EH (cell line): Measurements from ENCODE around the gene EXOC3L4.
"Not testable (repeated sequence)": the region's sequence is repeated elsewhere in the genome, so short reads cannot be mapped to it uniquely, and the experiment has no call there.

Experiments used
- DNase-seq: peaks from one replicate; pipeline ENCODE4 v3.0.0-alpha.2; 2015; ENCODE audit warnings: low read depth

EXOC3L4 gene

GRCh38 chr14:103094406-103095209, at the start of gene EXOC3L4:
EXOC3L4 (plus strand) TSS chr14:103094725; CDS start chr14:103100220, 5,495 bp downstream.
- DNase-seq = no peak

GRCh38 chr14:103045371-103045869, 49.1 kb upstream of the EXOC3L4 start:
- DNase-seq = no peak

DNA sequence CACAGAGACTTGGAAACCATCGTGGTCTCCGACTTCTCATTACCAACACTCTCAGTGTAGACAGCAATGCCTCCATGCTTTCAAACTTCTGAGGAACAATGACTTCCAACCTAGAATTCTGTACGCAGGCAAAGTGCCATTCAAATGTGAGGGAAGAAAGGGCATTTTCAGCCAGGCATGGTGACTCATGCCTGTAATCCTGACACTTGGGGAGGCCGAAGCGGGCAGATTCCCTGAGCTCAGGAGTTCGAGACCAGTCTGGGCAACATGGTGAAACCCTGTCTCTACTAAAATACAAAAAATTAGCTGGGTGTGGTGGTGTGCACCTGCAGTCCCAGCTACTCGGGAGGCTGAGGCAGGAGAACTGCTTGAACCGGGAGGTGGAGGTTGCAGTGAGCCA, 47.1 kb upstream of the EXOC3L4 start:
- DNase-seq = not testable (repeated sequence)

- DNase-seq = no peak
Observed at GRCh38 chr14:103050935-103051334, 43.6 kb upstream of the EXOC3L4 start.

DNA sequence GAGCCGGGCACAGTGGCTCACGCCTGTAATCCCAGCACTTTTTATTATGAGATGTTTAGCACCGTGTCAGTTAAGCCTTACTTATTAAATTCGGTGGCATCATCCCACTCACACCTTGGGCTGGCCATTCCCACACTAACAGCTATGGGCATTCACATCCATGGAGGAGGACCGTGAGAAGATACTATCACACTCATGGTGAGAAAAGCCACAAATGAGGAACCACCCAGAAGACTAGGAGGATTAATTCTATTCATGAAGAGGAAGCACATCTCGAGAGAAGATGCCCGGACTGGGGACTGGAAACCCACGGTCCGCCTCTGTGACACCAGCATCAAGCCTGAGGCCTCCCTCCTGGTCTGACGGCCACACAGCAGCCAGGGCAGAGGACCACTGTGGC, 42.1 kb upstream of the EXOC3L4 start:
- DNase-seq = no peak

DNA sequence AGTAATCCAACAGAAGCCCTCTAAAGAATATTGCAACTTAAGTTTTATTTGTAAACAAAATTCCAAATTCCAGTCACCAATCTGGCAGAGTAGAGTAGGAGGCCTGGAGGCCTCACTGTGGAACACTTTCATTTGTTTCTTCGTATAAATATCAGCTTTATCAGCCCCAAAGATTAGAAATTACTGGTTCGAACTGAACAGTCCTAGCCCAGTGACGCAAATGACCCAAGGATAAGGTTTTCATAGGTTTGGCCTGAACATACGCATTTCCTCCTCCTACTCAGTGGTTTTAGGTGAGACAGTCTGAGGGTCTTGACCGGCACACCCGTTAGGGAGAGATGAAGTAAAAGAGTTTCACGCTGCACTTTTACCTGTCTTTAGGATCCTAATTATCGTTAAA, 38.8 kb upstream of the EXOC3L4 start:
- no peak for DNase-seq

- DNase-seq = peak; percentile 85
Observed at GRCh38 chr14:103056322-103057027, 38.0 kb upstream of the EXOC3L4 start.

DNA sequence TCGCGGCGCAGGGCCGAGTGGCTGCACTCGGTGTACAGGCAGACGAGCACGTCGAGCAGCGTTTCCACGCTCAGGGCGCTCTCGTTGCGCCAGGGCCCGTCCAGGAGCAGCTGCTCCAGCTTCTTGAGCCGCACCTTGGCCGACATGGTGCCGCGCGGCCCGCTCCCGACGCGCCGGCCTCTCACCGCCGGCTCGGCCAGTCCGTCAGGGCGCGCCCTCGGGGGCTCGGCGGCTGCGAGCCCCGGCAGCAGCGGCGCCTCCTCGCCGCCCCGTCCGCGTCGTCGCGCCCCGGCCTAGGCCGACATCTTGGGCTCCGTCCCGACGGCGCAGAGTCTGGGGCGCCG, 37.5 kb upstream of the EXOC3L4 start:
- DNase-seq = no peak

- DNase-seq = peak; percentile 94
Observed at GRCh38 chr14:103057372-103058163, 37.0 kb upstream of the EXOC3L4 start, which contains the start of gene CDC42BPB. CDC42BPB (minus strand) TSS chr14:103057549; CDS start chr14:103057173, 376 bp downstream.

DNA sequence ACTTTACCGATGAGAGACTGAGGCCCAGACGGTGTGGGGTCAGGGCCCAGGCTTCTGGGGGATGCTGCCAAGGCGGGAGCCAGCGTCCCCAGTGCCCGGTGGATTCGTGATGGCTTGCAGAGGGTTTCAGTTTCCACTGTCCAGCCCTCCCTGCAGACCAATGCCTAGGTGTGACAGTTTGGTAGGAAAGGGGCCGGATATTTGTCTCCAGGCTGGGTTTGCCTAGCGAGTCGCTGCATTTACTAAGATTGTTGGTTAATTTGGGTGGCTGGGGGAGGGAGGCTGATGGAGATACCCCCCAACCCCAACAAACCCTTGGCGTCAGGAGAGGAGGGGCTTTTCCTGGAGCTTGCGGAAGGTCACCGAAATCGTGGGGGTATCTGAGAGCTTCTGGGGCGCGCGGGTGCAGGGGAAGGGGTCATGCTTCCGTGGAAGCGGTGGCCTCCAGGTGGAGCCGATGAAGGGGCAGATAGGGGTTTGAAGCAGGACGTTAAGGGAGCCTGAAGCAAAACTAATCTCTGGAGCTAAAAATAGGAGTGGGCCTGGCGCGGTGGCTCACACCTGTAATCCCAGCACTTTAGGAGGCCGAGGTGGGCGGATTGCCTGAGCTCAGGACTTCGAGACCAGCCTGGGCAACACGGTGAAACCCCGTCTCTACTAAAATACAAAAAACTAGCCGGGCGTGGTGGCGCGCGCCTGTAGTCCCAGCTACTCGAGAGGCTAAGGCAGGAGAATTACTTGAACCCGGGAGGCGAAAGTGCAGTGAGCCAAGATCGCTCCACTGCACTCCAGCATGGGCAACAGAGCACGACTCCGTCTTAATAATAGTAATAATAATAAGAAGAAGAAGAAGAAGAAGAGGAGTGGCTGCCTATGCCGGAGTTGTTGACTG, 36.1 kb upstream of the EXOC3L4 start:
- peak; percentile 36 for DNase-seq

DNA sequence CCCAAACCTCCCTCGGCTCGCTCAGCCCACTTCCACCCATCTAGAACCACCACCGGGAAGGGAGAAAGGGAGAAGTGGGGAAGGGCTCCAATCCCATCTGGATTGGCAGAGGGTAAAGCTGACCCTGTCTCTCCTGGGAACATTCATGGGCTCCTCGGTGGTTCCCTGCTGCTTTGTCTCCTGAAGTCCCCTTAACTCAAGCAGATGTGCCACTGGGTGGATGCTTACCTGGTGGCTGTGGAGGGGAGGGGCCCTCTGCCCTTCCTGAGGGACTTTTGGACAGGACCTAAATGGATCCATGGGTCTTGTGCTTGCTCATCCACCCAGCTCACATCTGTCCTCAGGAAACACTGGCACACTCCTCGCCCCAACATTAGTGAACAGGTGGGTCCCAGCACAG, 35.0 kb upstream of the EXOC3L4 start:
- DNase-seq = no peak

DNA sequence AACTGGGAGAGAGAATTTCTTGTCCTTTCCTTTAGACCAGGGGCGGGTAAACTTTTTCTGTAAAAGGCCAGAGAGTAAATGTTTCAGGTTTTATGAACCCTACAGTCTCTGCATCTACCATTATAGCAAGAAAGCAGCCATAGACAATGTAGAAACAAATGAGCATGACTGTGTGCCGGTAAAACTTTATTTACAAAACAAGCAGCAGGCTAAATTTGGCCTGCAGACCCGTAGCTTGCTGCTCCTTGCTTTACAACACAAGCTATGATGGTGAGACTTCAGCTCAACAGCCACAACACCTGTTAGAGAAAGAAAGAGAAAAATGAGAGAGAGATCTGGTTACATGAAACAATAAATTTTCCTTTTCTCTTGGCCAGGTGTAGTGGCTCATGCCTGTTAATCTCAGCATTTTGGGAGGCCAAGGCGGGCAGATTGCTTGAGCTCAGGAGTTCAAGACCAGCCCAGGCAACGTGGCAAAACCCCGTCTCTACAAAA, 33.0 kb upstream of the EXOC3L4 start:
- no peak for DNase-seq

DNA sequence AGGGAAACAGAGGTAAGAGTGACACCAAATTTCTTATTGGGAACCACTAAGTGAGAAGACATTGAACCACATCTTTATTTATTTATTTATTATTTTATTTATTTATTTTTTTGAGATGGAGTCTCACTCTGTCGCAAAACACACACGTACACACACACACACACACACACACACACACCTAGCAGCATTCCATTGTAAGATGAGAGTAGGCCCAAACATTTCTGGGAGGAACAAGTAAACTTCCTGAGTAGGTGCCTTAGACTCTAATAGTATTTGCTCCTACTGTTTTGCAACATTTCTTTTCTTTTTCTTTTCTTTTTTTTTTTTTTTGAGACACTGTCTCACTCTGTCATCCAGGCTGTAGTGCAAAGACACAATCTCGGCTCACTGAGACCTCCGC, 30.1 kb upstream of the EXOC3L4 start:
- no peak for DNase-seq

DNA sequence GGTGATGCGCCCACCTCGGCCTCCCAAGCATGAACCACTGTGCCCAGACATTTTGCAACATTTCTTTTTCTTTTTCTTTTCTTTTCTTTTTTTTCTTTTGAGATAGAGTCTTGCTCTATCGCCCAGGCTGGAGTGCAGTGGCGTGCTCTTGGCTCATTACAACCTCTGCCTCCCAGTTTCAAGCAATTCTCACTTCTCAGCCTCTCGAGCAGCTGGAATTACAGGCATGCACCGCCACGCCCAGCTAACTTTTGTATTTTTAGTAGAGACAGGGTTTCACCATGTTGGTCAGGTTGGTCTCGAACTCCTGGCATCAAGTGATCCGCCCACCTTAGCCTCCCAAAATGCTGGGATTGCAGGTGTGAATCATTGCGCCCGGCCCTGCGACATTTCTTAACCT, 29.5 kb upstream of the EXOC3L4 start:
- no peak for DNase-seq

GRCh38 chr14:103065861-103066260, 28.7 kb upstream of the EXOC3L4 start:
- no peak for DNase-seq

GRCh38 chr14:103066399-103066798, 28.1 kb upstream of the EXOC3L4 start:
- DNase-seq = no peak

DNA sequence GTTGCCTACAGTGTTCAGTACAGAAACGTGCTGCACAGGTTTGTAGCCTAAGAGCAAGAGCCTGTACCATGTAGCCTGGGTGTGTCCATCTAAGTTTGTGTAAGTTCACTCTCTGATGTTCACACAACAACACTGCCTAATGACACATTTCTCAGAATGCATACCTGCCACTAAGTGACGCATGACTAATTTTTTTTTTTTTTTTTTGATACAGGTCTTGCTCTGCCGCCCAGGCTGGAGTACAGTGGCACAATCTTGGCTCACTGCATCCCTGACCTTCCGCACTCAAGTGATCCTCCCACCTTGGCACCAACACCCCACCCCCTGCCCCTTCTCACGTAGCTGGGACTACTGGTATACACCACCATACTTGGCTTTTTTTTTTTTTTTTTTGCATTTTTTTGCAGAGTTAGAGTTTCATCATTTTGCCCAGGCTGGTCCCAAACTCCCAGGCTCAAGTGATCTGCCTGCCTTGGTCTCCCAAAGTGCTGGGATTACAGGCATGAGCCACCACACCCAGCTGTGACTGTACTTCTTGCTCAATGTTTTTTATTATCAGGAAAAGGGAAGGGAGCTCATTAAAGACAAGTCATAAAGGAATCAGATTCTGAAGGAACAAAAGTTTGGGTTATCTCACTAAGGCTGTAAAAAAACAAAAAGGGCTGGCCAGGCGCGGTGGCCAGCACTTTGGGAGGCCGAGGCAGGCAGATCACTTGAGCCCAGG, 27.1 kb upstream of the EXOC3L4 start:
- peak; percentile 86 for DNase-seq

GRCh38 chr14:103068351-103069073, 26.0 kb upstream of the EXOC3L4 start:
- DNase-seq = no peak

DNA sequence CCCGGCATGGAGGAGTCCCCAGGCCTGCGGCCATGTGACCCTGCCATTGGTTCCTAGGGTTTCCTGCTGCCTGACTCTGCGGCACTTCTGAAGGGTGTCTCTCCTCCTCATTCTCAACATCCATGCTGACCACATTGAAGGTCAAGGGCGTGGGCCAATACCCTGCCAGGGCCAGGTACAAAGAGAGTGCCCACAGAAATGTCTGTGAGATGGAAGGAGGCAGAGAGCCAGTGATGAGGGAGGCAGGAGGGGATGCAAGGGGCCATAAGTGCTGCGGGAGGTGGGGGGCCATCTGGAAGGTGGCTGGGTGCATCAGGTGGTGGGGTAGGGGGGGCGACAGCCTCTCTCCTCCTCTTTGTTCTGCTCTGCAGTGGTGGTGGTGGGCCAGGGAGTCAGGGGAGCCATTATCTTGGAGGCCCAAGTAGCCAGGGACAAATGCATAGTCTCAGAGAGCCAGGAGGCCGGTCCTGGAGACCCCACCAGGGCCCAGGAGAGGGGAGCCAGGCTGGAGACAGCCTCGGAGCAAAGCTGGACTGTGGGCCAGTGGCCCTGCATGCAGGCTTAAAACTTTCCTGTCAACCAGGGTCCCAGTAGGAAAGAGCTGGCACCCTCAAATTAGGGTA, 24.2 kb upstream of the EXOC3L4 start:
- DNase-seq = no peak
